Muscle layer of colon (tissue), 2 donors: ENCODE measurements around the gene KRTAP25-1.

Source experiments
- H3K27ac ChIP-seq: one replicate; pipeline ENCODE4 v1.7.0; 2013; ENCODE audit warnings: low read depth, mild to moderate bottlenecking, low read length, moderate library complexity
- H3K27me3 ChIP-seq, 2 donors: one replicate each; pipeline ENCODE4 v1.7.0; 2013; ENCODE audit warnings: low read length in 2 of 2, mild to moderate bottlenecking in 2 of 2; ENCODE audit not compliant: insufficient read depth in 2 of 2, control insufficient read depth in 1 of 2
- H3K36me3 ChIP-seq: one replicate; pipeline ENCODE4 v1.7.0; 2013; ENCODE audit warnings: mild to moderate bottlenecking, low read length; ENCODE audit not compliant: insufficient read depth
- H3K4me1 ChIP-seq: one replicate; pipeline ENCODE4 v1.7.0; 2013; ENCODE audit warnings: mild to moderate bottlenecking, low read length; ENCODE audit not compliant: insufficient read depth
- H3K4me3 ChIP-seq, 2 donors: one replicate each; pipeline ENCODE4 v1.7.0; 2013; ENCODE audit warnings: low read length in 2 of 2, low read depth in 1 of 2, mild to moderate bottlenecking in 1 of 2, moderate library complexity in 1 of 2
- H3K9ac ChIP-seq: one replicate; pipeline ENCODE4 v1.7.0; 2013; ENCODE audit warnings: low read length
- H3K9me3 ChIP-seq: one replicate; pipeline ENCODE4 v1.7.0; 2013; ENCODE audit warnings: mild to moderate bottlenecking, low read length
- donor health status: abdominal sarcoma.
- donor health status: Adenocarcinoma of cecum.

Gene KRTAP25-1, protein sequence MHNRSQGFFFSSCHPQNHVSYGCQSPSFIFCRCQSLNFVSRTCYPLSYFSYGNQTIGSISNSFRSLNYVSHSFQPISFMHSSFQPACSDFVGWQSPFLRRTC

DNA sequence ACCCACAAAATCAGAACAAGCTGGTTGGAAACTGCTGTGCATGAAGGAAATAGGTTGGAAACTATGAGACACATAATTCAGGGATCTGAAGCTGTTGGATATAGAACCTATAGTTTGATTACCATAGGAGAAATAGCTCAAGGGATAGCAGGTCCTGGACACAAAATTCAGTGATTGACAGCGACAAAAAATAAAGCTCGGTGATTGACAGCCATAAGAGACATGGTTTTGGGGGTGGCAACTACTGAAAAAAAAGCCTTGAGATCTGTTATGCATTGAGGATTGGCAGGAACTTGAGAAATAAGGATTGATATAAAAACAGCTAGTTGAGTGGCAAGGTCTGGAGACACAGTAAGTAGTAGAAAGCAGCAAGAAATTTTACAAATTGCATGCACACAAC is at the start of gene KRTAP25-1:
Gene KRTAP25-1 (minus strand): TSS at position 300 of the 400 bp plus-strand sequence. CDS start 24 bp downstream, at position 276.
- Histone ChIP-seq H3K4me1 (no peaks in the 10 kb centered on the region), H3K27me3 (no peaks in the 10 kb centered on the region), H3K36me3 (no peaks in the 10 kb centered on the region), H3K4me3 (no peak within 1 kb of the TSS), H3K9ac (no peak within 1 kb of the TSS), H3K9me3 (no peaks in the 10 kb centered on the region), H3K27ac (no peak within 1 kb of the TSS)

DNA sequence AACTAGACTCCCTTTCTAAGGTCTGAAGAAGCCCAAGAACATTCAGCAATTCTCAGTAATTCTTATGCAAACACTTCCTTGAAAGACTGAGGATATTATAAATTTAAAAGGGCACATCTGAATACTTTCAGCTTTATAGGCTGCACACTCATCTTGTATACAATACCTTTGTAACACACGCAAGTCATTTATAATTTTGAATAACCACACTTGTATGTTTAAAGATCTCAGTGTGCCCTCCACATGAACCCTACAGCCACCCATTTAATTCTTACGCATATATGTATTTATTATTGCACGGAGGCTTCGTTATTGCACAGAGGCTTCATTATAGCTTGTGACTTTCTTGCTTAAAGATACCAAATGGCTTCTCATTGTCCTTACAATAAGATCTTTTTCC is 49.4 kb upstream of the KRTAP25-1 start:
- no peaks in the 10 kb centered on the region for H3K36me3 ChIP-seq
- no peaks in the 10 kb centered on the region for H3K27me3 ChIP-seq
- no peak overlapping the region for H3K27ac ChIP-seq
- no peaks in the 10 kb centered on the region for H3K9me3 ChIP-seq
- H3K4me3 ChIP-seq: no peak overlapping the region
- H3K9ac ChIP-seq: no peak overlapping the region
- H3K4me1 ChIP-seq: no peaks in the 10 kb centered on the region

DNA sequence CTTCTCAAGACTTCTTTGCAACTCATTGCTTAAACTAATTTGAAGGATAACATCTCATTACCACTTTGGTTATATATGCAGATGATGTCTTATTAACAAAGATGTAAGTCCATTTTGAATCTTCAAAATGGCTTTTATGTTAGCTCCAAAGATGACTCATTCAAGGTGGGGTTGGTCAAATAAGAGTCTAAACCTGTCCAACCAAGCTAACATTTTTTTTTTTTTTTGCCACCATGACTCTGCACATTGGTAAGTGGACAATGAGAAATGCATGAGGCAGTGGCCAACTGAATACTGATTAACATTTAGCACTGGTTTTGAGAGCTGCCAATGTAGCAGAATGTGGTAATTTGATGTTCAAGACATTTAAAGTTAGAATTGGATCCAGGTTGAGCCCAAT is 48.5 kb upstream of the KRTAP25-1 start:
- H3K27me3 ChIP-seq: no peaks in the 10 kb centered on the region
- no peak overlapping the region for H3K9ac ChIP-seq
- H3K9me3 ChIP-seq: no peaks in the 10 kb centered on the region
- H3K4me1 ChIP-seq: no peaks in the 10 kb centered on the region
- no peaks in the 10 kb centered on the region for H3K36me3 ChIP-seq
- no peak overlapping the region for H3K4me3 ChIP-seq
- H3K27ac ChIP-seq: no peak overlapping the region

DNA sequence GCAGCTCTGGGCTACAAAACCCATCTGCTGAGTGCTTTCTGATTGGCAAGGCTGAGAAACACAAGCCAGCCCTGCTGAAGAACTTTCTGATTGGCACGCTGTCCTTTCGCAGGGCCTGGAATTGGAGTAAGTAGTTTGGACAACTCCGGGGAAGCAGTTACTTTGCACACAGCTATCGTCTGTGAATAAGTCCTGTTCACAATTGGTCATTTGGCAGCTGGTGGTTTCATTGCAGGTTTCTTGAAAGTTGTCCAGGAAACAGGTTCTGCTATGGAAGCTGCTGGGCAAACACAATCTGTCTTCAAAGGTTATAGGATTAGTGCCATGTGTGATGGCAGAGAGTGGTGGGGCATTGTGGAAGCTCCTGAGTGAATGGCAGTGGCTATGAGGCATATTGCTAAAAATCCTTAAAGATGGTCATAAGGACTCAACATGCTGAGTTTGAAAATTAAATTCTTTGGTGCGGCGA is 48.0 kb upstream of the KRTAP25-1 start, which contains the start of gene KRTAP27-1:
Gene KRTAP27-1 (minus strand): TSS at position 419 of the 469 bp plus-strand sequence. CDS start 26 bp downstream, at position 393.
- no peaks in the 10 kb centered on the region for H3K9me3 ChIP-seq
- no peaks in the 10 kb centered on the region for H3K4me1 ChIP-seq
- no peak within 1 kb of the TSS for H3K9ac ChIP-seq
- no peak within 1 kb of the TSS for H3K27ac ChIP-seq
- H3K36me3 ChIP-seq: no peaks in the 10 kb centered on the region
- no peaks in the 10 kb centered on the region for H3K27me3 ChIP-seq
- H3K4me3 ChIP-seq: no peak within 1 kb of the TSS

DNA sequence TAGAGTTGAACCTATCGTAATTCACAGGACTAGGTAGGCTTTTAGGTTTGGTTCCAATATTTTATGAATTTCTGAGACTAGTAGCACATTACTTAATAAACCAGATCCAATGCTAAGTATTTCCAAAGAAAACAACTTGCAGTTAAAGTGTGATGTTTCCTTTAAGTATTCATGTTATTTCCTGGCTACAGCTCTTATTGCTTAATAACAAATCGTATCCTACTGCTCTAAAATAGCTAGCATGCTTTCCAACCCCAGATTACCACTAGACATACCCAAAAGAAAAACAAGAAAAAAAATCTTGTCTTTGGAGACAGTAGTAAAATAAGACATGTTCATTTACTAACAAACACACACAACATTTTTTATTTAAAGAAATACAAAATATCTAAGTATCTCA is 47.3 kb upstream of the KRTAP25-1 start:
- Histone ChIP-seq H3K27ac (no peak overlapping the region), H3K27me3 (no peaks in the 10 kb centered on the region), H3K4me3 (no peak overlapping the region), H3K9me3 (no peaks in the 10 kb centered on the region), H3K4me1 (no peaks in the 10 kb centered on the region), H3K36me3 (no peaks in the 10 kb centered on the region), H3K9ac (no peak overlapping the region)

DNA sequence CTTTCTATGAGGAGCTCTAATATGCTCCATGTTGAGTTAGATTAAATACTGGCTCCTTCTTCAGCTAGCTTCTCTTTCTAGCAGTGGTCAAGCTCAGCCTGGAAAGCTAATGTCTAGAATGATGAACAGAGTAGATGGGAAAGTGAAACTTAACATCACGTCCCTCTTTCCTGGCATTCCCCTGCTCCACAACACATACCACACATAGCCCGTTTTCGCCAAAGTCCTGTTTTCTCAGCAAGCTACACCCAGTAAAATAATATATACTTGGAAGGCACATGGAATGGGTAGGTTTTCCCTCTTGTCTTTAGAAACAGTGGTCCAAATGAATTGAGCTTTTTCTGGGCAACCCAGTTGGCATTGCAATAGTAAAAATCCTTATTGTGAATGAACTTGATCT is 44.4 kb upstream of the KRTAP25-1 start:
- no peak overlapping the region for H3K9ac ChIP-seq
- no peaks in the 10 kb centered on the region for H3K36me3 ChIP-seq
- H3K27ac ChIP-seq: no peak overlapping the region
- H3K4me3 ChIP-seq: no peak overlapping the region
- H3K4me1 ChIP-seq: no peaks in the 10 kb centered on the region
- no peaks in the 10 kb centered on the region for H3K9me3 ChIP-seq
- H3K27me3 ChIP-seq: no peaks in the 10 kb centered on the region

DNA sequence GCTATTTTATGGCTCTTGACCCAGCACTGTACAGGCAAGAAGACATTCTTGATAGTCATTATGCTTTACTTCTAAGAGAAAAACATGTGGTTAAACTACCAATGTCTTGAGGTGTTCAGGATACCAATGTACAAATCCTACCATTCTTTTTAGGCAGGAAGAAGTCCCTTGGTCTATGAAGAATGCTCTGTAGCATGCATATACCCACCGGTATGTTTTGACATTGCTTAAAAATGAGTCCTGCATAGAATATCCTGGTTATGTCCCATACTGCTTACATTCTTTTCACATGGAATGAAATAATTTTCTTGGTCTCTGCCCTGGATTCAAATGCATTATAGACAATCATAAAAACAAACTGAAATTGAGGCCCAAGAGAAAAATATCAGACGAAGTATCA is 43.4 kb upstream of the KRTAP25-1 start:
- Histone ChIP-seq H3K4me3 (no peak overlapping the region), H3K9me3 (no peaks in the 10 kb centered on the region), H3K27me3 (no peaks in the 10 kb centered on the region), H3K27ac (no peak overlapping the region), H3K36me3 (no peaks in the 10 kb centered on the region), H3K9ac (no peak overlapping the region), H3K4me1 (no peaks in the 10 kb centered on the region)

DNA sequence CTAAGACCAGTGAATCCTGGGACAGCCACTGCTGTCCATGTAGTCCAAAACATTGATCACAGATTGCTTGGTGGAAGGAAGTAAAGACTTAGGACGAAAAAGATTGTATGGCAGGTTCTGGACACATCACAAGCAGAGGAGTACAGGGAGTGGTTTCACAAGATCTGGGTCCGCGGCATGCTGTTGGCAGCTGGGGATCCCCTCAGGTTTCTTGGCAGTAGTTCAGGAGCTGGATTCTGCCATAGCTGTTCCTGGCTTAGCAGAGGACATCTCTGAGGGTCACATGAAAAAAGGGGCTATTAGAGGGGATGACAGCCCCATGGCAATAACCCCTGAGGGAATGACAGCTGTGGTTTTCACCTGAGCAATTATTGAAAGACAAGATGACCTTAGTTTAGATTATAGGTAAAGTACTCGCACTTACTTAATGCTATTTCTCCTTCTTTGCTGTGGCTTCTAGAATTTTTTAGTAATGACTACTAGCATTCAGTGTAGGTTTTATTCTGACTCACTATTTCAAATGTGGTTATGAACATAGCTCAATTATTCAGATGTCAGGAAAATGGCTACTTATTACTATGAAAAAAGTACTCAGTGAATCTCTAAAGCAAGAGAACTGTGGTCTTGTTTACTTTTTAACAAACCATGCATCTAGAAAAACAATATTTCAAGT is 40.0 kb upstream of the KRTAP25-1 start:
- no peak overlapping the region for H3K9ac ChIP-seq
- H3K27ac ChIP-seq: no peak overlapping the region
- no peaks in the 10 kb centered on the region for H3K9me3 ChIP-seq
- H3K4me3 ChIP-seq: no peak overlapping the region
- H3K4me1 ChIP-seq: no peaks in the 10 kb centered on the region
- no peaks in the 10 kb centered on the region for H3K36me3 ChIP-seq
- no peaks in the 10 kb centered on the region for H3K27me3 ChIP-seq

DNA sequence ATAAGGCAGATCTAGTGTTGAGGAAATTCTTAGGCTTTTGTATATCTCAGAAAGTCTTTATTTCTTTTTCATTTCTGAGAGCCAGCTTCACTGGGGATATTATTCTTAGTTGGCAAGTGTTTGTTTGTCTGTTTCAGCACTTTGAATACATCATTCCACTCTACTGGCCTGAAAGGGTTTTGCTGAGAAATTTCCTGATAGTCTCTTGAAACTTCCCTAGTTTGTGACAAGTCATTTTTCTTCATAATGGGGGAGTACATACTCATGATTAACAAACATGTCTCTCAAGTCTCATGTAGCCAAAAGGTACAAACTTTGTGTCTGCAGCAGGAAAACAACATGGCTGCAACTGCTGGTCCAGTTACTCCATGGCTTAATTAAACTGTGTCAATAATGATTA is 37.1 kb upstream of the KRTAP25-1 start:
- Histone ChIP-seq H3K27me3 (no peaks in the 10 kb centered on the region), H3K9me3 (no peaks in the 10 kb centered on the region), H3K4me1 (no peaks in the 10 kb centered on the region), H3K4me3 (no peak overlapping the region), H3K36me3 (no peaks in the 10 kb centered on the region), H3K27ac (no peak overlapping the region), H3K9ac (no peak overlapping the region)

DNA sequence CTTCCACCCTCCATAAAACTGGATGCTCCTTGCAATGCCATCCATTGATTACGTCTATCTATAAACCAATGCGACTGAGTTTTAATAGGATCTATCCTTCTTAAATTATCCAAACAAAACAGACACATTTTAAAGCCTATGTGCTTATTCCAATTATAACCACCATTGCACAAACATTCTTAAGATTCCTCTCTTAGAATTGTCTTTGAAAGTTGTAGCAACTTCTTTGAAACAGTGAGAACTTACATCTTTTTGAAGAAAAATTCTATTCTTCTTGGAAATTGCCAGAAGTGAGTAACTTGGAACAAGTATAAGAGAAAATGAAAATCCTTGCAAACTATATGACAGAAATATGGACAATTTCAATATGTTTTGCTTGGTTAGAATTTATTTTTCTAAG is 30.9 kb upstream of the KRTAP25-1 start, which contains the start of gene KRTAP26-1:
Gene KRTAP26-1 (minus strand): TSS at position 101 of the 400 bp plus-strand sequence. CDS start 280 bp downstream, outside the sequence.
- H3K9me3 ChIP-seq: no peaks in the 10 kb centered on the region
- H3K27ac ChIP-seq: no peak within 1 kb of the TSS
- no peaks in the 10 kb centered on the region for H3K27me3 ChIP-seq

DNA sequence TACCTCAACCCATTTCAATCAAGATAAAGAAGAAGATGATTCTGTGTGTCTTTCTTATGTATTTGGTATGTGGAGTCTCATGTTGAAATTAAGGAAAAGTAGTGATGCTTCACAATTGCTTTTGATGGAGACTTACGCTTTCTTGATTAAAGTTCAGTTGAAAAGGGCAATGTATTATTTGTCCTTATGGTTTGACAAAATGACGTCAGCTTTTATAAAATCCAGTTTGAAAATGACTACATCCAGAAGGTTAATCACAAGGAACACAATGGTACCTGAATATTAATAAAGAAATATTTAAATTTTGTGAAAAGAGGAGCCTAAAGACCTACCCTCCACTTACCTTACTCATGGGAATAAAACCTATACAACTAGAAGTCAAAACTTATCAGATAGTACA is 26.4 kb upstream of the KRTAP25-1 start:
- Histone ChIP-seq H3K4me1 (no peaks in the 10 kb centered on the region), H3K27me3 (no peaks in the 10 kb centered on the region), H3K36me3 (no peaks in the 10 kb centered on the region), H3K9me3 (no peaks in the 10 kb centered on the region), H3K4me3 (no peak overlapping the region), H3K9ac (no peak overlapping the region), H3K27ac (no peak overlapping the region)

More for the DNA sequence above, 30.9 kb upstream of the KRTAP25-1 start, which contains the start of gene KRTAP26-1:
- H3K4me3 ChIP-seq: no peak within 1 kb of the TSS
- no peaks in the 10 kb centered on the region for H3K36me3 ChIP-seq
- H3K9ac ChIP-seq: no peak within 1 kb of the TSS
- no peaks in the 10 kb centered on the region for H3K4me1 ChIP-seq

DNA sequence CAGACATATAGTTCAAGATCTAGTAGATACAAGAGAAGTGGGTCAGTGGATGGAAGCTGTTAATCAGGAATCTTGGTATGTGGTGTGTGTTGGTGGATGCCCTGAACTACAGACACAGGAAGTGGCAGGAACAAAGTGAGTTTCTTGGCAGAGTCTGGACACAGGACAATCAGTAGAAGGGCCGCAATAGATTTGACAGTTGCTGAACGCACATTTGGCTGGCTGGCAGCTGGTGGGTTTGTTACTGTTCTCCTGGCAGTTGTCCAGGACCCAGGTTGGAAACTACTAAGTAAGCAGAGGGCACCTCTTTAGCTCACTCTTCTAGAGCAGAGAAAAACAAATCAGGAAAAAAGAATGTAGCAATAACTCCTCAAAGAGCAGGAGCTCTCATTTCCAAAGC is 17.6 kb upstream of the KRTAP25-1 start:
- Histone ChIP-seq H3K4me3 (no peak overlapping the region), H3K36me3 (no peaks in the 10 kb centered on the region), H3K9me3 (no peaks in the 10 kb centered on the region), H3K4me1 (no peaks in the 10 kb centered on the region), H3K27ac (no peak overlapping the region), H3K27me3 (no peaks in the 10 kb centered on the region), H3K9ac (no peak overlapping the region)
